Measurements from ENCODE around the gene ABHD17A. TPM values are rescaled to one million over a fixed set of nuclear protein-coding genes. Genes with fewer than 3 reads are reported as not detected.

The ABHD17A gene
- total RNA-seq, 2 donors from 2014 or later = 50.6 to 52.9 TPM

GRCh38 chr19:1910177-1910576 lies 24.9 kb upstream of the ABHD17A start:
- no peak for DNase-seq
- H3K4me1 Mint-ChIP-seq = no peaks in the 10 kb centered on the region
- 94 to 98% methylated on average over 7 to 10 of the region's 10 CpGs for WGBS, 2 experiments (ENCODE audit: insufficient coverage in 1 of 2, insufficient read length in 1 of 2)
- H3K4me3 ChIP-seq (ENCODE audit: low read length) = no peak overlapping the region
- H3K9me3 ChIP-seq (ENCODE audit: control insufficient read depth, low read length) = no peaks in the 10 kb centered on the region
- no peak overlapping the region for H3K9ac ChIP-seq (ENCODE audit: extremely low read depth, low read length, poor library complexity, severe bottlenecking)
- H3K4me3 Mint-ChIP-seq = no peak overlapping the region
- no peaks in the 10 kb centered on the region for H3K4me1 ChIP-seq (ENCODE audit: control insufficient read depth, insufficient read depth, low read length)
- peaks cover 12% of the 10 kb centered on the region for H3K36me3 ChIP-seq (ENCODE audit: control insufficient read depth, insufficient read depth, low read length)
- no peaks in the 10 kb centered on the region for H3K27me3 ChIP-seq (ENCODE audit: control insufficient read depth, insufficient read depth, low read length, poor library complexity, severe bottlenecking)
- H3K27me3 Mint-ChIP-seq (ENCODE audit: insufficient read depth) = no peaks in the 10 kb centered on the region
- no peak for TF ChIP-seq CTCF (conservative IDR thresholded peaks at IDR 0.05)
- H3K27ac Mint-ChIP-seq = peak overlapping the region; percentile 8
- H3K9me3 Mint-ChIP-seq = no peaks in the 10 kb centered on the region
- peaks cover 25% of the 10 kb centered on the region for H3K36me3 Mint-ChIP-seq (ENCODE audit: low read depth)
- H3K27ac ChIP-seq (ENCODE audit: low read depth, low read length) = no peak overlapping the region

- DNase-seq = no peak
- Histone ChIP-seq H3K4me3 (ENCODE audit: low read length) (no peak overlapping the region), H3K27ac (ENCODE audit: low read depth, low read length) (no peak overlapping the region), H3K4me1 (ENCODE audit: control insufficient read depth, insufficient read depth, low read length) (no peaks in the 10 kb centered on the region), H3K9me3 (ENCODE audit: control insufficient read depth, low read length) (no peaks in the 10 kb centered on the region), H3K27me3 (ENCODE audit: control insufficient read depth, insufficient read depth, low read length, poor library complexity, severe bottlenecking) (no peaks in the 10 kb centered on the region), H3K36me3 (ENCODE audit: control insufficient read depth, insufficient read depth, low read length) (peaks cover 12% of the 10 kb centered on the region), H3K9ac (ENCODE audit: extremely low read depth, low read length, poor library complexity, severe bottlenecking) (no peak overlapping the region)
- Mint-ChIP-seq H3K9me3 (no peaks in the 10 kb centered on the region), H3K27me3 (ENCODE audit: insufficient read depth) (no peaks in the 10 kb centered on the region), H3K36me3 (ENCODE audit: low read depth) (peaks cover 24% of the 10 kb centered on the region), H3K4me3 (no peak overlapping the region), H3K4me1 (no peaks in the 10 kb centered on the region), H3K27ac (no peak overlapping the region)
- WGBS, 2 experiments (ENCODE audit: insufficient coverage in 1 of 2, insufficient read length in 1 of 2) = 95 to 99% methylated on average over 9 to 10 of the region's 10 CpGs
- TF ChIP-seq CTCF (conservative IDR thresholded peaks at IDR 0.05) = no peak
These were observed 24.4 kb upstream of the ABHD17A start for GRCh38 chr19:1909761-1910080.

- Mint-ChIP-seq H3K4me1 (peaks cover 4% of the 10 kb centered on the region), H3K9me3 (no peaks in the 10 kb centered on the region), H3K27me3 (ENCODE audit: insufficient read depth) (no peaks in the 10 kb centered on the region), H3K4me3 (no peak overlapping the region), H3K36me3 (ENCODE audit: low read depth) (peaks cover 21% of the 10 kb centered on the region), H3K27ac (no peak overlapping the region)
- no peak for TF ChIP-seq CTCF (conservative IDR thresholded peaks at IDR 0.05)
- H3K9me3 ChIP-seq (ENCODE audit: control insufficient read depth, low read length) = no peaks in the 10 kb centered on the region
- no peaks in the 10 kb centered on the region for H3K4me1 ChIP-seq (ENCODE audit: control insufficient read depth, insufficient read depth, low read length)
- H3K36me3 ChIP-seq (ENCODE audit: control insufficient read depth, insufficient read depth, low read length) = peaks cover 7% of the 10 kb centered on the region
- H3K9ac ChIP-seq (ENCODE audit: extremely low read depth, low read length, poor library complexity, severe bottlenecking) = no peak overlapping the region
- H3K27ac ChIP-seq (ENCODE audit: low read depth, low read length) = no peak overlapping the region
- DNase-seq = no peak
- 95 to 96% methylated on average over 12 to 13 of the region's 13 CpGs for WGBS, 2 experiments (ENCODE audit: insufficient coverage in 1 of 2, insufficient read length in 1 of 2)
- H3K27me3 ChIP-seq (ENCODE audit: control insufficient read depth, insufficient read depth, low read length, poor library complexity, severe bottlenecking) = no peaks in the 10 kb centered on the region
- H3K4me3 ChIP-seq (ENCODE audit: low read length) = no peak overlapping the region
These were observed 23.0 kb upstream of the ABHD17A start for GRCh38 chr19:1908364-1908678.

All from endodermal cell (in vitro differentiated cells).